DND-41 (cell line): Measurements from ENCODE around the gene GPR33.

Source experiments
- ATAC-seq: fragments of 200-7000 bp; cut with Tn5 transposase; 3 replicates; pipeline ENCODE4 v1.9.1; 2021; ENCODE audit warnings: low read depth; ENCODE audit not compliant: insufficient read depth
- DNase-seq: peaks from one replicate; pipeline ENCODE4 v3.0.0-alpha.2; 2020
- H2AFZ ChIP-seq: 2 replicates; pipeline ENCODE4 v1.6.0; 2012; ENCODE audit warnings: low read depth, low read length
- H3K27ac ChIP-seq: 2 replicates; pipeline ENCODE4 v1.5.1; 2012; ENCODE audit warnings: low read length, inconsistent platforms
- H3K27me3 ChIP-seq: fragments of 200-600 bp; sonication (generic); 2 replicates; pipeline ENCODE4 v1.6.0; 2012; ENCODE audit warnings: low read length, mild to moderate bottlenecking, inconsistent platforms; ENCODE audit not compliant: insufficient read depth, poor library complexity
- H3K36me3 ChIP-seq: 2 replicates; pipeline ENCODE4 v1.5.1; 2012; ENCODE audit warnings: low read length, inconsistent platforms; ENCODE audit not compliant: insufficient read depth
- H3K4me1 ChIP-seq: 2 replicates; pipeline ENCODE4 v1.5.1; 2012; ENCODE audit warnings: mild to moderate bottlenecking, low read length; ENCODE audit not compliant: insufficient read depth
- H3K4me2 ChIP-seq: 2 replicates; pipeline ENCODE4 v1.6.0; 2012; ENCODE audit warnings: mild to moderate bottlenecking, moderate library complexity, low read length, inconsistent platforms; ENCODE audit not compliant: insufficient read depth
- H3K4me3 ChIP-seq, 2 experiments: fragments of 200-600 bp in 1 of 2; shearing (Covaris generic) in 1 of 2; 2 replicates each; pipeline ENCODE4 v1.5.1; 2012 to 2016; ENCODE audit warnings: inconsistent platforms in 2 of 2, low read length in 2 of 2, mild to moderate bottlenecking in 2 of 2, low read depth in 1 of 2, moderate library complexity in 1 of 2
- H3K79me2 ChIP-seq: 2 replicates; pipeline ENCODE4 v1.6.0; 2012; ENCODE audit warnings: low read length, inconsistent platforms; ENCODE audit not compliant: insufficient read depth
- H3K9ac ChIP-seq: 2 replicates; pipeline ENCODE4 v1.6.0; 2012; ENCODE audit warnings: low read depth, mild to moderate bottlenecking, inconsistent platforms, low read length, moderate library complexity
- H3K9me3 ChIP-seq: 2 replicates; pipeline ENCODE4 v1.5.1; 2012; ENCODE audit warnings: low read length, moderate library complexity, mild to moderate bottlenecking, inconsistent platforms; ENCODE audit not compliant: insufficient read depth, severe bottlenecking
- H4K20me1 ChIP-seq: 2 replicates; pipeline ENCODE4 v1.6.0; 2012; ENCODE audit warnings: low read length; ENCODE audit not compliant: insufficient read depth
- CTCF ChIP-seq: IDR thresholded peaks from 2 replicates; pipeline ENCODE4 v1.5.1; 2012; ENCODE audit warnings: borderline replicate concordance, low read length, moderate library complexity, mild to moderate bottlenecking; ENCODE audit not compliant: poor library complexity, severe bottlenecking; ENCODE audit errors: extremely low read depth
- EZH2 ChIP-seq: IDR thresholded peaks from 3 replicates; pipeline ENCODE4 v1.6.1; 2012; ENCODE audit warnings: borderline replicate concordance, low read depth, mild to moderate bottlenecking, moderate library complexity, low read length, inconsistent platforms; ENCODE audit not compliant: severe bottlenecking

Gene GPR33

DNA sequence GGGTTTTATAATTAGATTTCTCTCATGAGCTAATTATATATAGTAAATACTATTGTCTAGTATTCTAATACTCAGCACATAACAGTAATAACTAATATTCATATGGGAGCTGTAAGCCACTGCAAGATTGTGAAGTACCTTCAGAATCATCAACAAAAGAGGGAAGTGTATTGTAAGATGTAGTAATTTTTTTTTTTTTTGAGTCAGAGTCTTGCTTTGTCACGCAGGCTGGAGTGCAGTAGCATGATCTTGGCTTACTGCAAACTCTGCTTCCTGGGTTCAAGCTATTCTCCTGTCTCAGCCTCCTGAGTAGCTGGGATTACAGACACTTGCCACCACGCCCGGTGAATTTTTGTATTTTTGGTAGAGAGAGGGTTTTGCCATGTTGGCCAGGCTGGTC, 3.1 kb downstream of the GPR33 start:
- ATAC-seq = no peak
- H3K4me3 ChIP-seq = no peak overlapping the region

GRCh38 chr14:31480156-31480555, 7.7 kb downstream of the GPR33 start:
- no peak overlapping the region for H3K4me3 ChIP-seq
- no peak overlapping the region for H3K9ac ChIP-seq
- TF ChIP-seq CTCF (no peak), EZH2 (no peak)
- DNase-seq = no peak
- peaks cover 6% of the 10 kb centered on the region for H3K27me3 ChIP-seq
- H3K27ac ChIP-seq = no peak overlapping the region
- no peaks in the 10 kb centered on the region for H3K9me3 ChIP-seq
- H3K36me3 ChIP-seq = no peaks in the 10 kb centered on the region
- no peaks in the 10 kb centered on the region for H3K4me1 ChIP-seq
- no peak overlapping the region for H2AFZ ChIP-seq
- no peaks in the 10 kb centered on the region for H4K20me1 ChIP-seq
- H3K4me2 ChIP-seq = no peak overlapping the region
- no peaks in the 10 kb centered on the region for H3K79me2 ChIP-seq
- ATAC-seq = no peak

More for the DNA sequence above, 3.1 kb downstream of the GPR33 start:
- no peak for TF ChIP-seq EZH2
- TF ChIP-seq CTCF = no peak
- H3K9ac ChIP-seq = no peak overlapping the region
- no peaks in the 10 kb centered on the region for H3K9me3 ChIP-seq
- H2AFZ ChIP-seq = no peak overlapping the region
- no peaks in the 10 kb centered on the region for H3K4me1 ChIP-seq
- H3K27ac ChIP-seq = no peak overlapping the region
- no peak for DNase-seq
- H3K4me2 ChIP-seq = no peak overlapping the region
- H3K36me3 ChIP-seq = no peaks in the 10 kb centered on the region
- H3K27me3 ChIP-seq = no peaks in the 10 kb centered on the region
- no peaks in the 10 kb centered on the region for H4K20me1 ChIP-seq
- no peaks in the 10 kb centered on the region for H3K79me2 ChIP-seq

GRCh38 chr14:31479027-31479426, 8.8 kb downstream of the GPR33 start:
- Histone ChIP-seq H3K27ac (no peak overlapping the region), H3K4me1 (no peaks in the 10 kb centered on the region), H3K4me3 (no peak overlapping the region), H3K79me2 (no peaks in the 10 kb centered on the region), H3K9ac (no peak overlapping the region), H2AFZ (no peak overlapping the region), H3K27me3 (peaks cover 6% of the 10 kb centered on the region), H3K9me3 (no peaks in the 10 kb centered on the region), H3K4me2 (no peak overlapping the region), H4K20me1 (no peaks in the 10 kb centered on the region), H3K36me3 (no peaks in the 10 kb centered on the region)
- DNase-seq (no peak), ATAC-seq (no peak)
- no peak for TF ChIP-seq EZH2
- no peak for TF ChIP-seq CTCF

DNA sequence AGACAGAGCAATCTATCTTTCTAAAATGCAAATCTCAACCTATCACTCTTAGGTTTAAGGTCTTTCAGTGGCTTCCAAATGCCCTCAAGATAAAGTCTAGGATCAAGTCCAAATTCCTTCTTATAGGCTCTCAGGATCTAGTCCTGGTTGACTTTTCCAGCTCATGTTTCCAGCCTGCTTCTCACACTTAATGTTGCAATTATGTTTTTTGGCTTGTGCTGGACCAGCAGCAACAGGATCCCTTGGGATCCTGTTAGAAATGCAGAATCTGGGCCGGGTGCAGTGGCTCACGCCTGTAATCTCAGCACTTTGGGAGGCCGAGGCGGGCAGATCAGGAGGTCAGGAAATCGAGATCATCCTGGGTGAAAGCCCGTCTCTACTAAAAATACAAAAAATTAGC, 10.6 kb downstream of the GPR33 start:
- Histone ChIP-seq H3K4me2 (no peak overlapping the region), H3K4me1 (no peaks in the 10 kb centered on the region), H3K27ac (no peak overlapping the region), H3K79me2 (no peaks in the 10 kb centered on the region), H3K36me3 (no peaks in the 10 kb centered on the region), H3K9ac (no peak overlapping the region), H2AFZ (no peak overlapping the region), H3K4me3 (no peak overlapping the region), H3K27me3 (peaks cover 6% of the 10 kb centered on the region), H3K9me3 (no peaks in the 10 kb centered on the region), H4K20me1 (no peaks in the 10 kb centered on the region)
- DNase-seq (no peak), ATAC-seq (no peak)
- no peak for TF ChIP-seq EZH2
- TF ChIP-seq CTCF = no peak
